Nephron (organoid): ENCODE data around the gene TRIM6.

Experiments
- H3K27ac Mint-ChIP-seq, 3 experiments: 2 replicates each; pipeline ENCODE4 v1.8.0; 2020; ENCODE audit warnings: mixed read lengths in 3 of 3, mild to moderate bottlenecking in 2 of 3, moderate library complexity in 1 of 3
- H3K27me3 Mint-ChIP-seq: 2 replicates; pipeline ENCODE4 v1.8.0; 2021; ENCODE audit warnings: low read depth, mild to moderate bottlenecking, moderate library complexity, mixed read lengths
- H3K36me3 Mint-ChIP-seq: 2 replicates; pipeline ENCODE4 v1.8.0; 2020; ENCODE audit warnings: low read depth, mixed read lengths
- H3K4me1 Mint-ChIP-seq: 2 replicates; pipeline ENCODE4 v1.8.0; 2020; ENCODE audit warnings: mixed read lengths
- H3K4me3 Mint-ChIP-seq, 3 experiments: 2 replicates each; pipeline ENCODE4 v1.8.0; 2020; ENCODE audit warnings: mild to moderate bottlenecking in 3 of 3, mixed read lengths in 3 of 3, moderate library complexity in 2 of 3
- H3K9me3 Mint-ChIP-seq: 2 replicates; pipeline ENCODE4 v1.8.0; 2020; ENCODE audit warnings: mixed read lengths
- TF ChIP-seq, protein P1 (sequence below), 3 experiments: fragments of 200-600 bp; sonication (generic); IDR thresholded peaks; one replicate each; pipeline ENCODE4 v1.5.0; 2021; ENCODE audit warnings: antibody characterized with exemption in 3 of 3; ENCODE audit not compliant: unreplicated experiment in 3 of 3

Gene TRIM6

DNA sequence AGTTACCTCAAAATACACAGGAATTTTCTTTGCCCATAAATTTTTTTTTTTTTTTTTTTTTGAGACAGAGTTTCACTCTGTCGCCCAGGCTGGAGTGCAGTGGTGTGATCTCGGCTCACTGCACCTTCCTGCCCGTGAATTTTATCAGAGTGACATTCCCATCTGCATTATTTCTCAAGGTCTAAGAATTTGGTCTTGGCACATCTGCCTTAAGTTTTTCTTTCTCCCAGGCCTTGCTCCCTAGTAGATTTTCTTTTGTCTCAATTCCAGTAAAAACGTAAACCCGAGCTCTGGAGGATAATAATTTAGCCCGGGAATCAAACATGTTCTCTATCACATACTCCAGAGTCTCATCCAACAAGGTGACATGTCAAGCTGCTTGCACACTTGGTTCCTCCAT, 12.4 kb downstream of the TRIM6 start:
- Mint-ChIP-seq H3K27me3 (no peaks in the 10 kb centered on the region), H3K9me3 (no peaks in the 10 kb centered on the region), H3K36me3 (peaks cover 63% of the 10 kb centered on the region), H3K4me1 (no peaks in the 10 kb centered on the region), H3K4me3 (no peak overlapping the region), H3K27ac (peak overlapping the region in 1 of 3 experiments; percentile 69)
- TF ChIP-seq, protein P1, sequence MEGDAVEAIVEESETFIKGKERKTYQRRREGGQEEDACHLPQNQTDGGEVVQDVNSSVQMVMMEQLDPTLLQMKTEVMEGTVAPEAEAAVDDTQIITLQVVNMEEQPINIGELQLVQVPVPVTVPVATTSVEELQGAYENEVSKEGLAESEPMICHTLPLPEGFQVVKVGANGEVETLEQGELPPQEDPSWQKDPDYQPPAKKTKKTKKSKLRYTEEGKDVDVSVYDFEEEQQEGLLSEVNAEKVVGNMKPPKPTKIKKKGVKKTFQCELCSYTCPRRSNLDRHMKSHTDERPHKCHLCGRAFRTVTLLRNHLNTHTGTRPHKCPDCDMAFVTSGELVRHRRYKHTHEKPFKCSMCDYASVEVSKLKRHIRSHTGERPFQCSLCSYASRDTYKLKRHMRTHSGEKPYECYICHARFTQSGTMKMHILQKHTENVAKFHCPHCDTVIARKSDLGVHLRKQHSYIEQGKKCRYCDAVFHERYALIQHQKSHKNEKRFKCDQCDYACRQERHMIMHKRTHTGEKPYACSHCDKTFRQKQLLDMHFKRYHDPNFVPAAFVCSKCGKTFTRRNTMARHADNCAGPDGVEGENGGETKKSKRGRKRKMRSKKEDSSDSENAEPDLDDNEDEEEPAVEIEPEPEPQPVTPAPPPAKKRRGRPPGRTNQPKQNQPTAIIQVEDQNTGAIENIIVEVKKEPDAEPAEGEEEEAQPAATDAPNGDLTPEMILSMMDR (IDR thresholded peaks at IDR 0.05; ENCODE audit: unreplicated experiment in 3 of 3): no peak

GRCh38 chr11:5610446-5610845, 14.0 kb downstream of the TRIM6 start:
- Mint-ChIP-seq H3K27me3 (no peaks in the 10 kb centered on the region), H3K4me1 (no peaks in the 10 kb centered on the region), H3K27ac (no peak overlapping the region), H3K36me3 (peaks cover 50% of the 10 kb centered on the region), H3K4me3 (no peak overlapping the region), H3K9me3 (no peaks in the 10 kb centered on the region)
- TF ChIP-seq, protein P1 (IDR thresholded peaks at IDR 0.05; ENCODE audit: unreplicated experiment in 3 of 3): no peak

DNA sequence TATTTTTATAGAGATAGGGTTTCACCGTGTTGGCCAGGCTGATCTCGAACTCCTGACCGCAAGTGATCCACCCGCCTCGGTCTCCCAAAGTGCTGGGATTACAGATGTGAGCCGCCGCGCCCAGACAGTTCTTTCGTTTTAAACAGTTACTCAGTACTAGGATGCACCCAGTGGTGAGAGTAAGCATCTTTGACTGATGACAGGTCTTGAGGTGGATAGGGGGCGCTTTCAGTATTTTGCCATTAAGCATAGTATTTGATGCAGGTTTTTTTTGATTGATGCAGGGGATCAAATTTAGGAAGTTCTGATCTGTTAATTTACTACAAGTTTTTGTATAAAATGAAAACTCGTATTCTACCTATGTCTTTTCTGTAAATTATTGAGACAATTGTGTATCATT, 15.2 kb downstream of the TRIM6 start:
- TF ChIP-seq, protein P1 (IDR thresholded peaks at IDR 0.05; ENCODE audit: unreplicated experiment in 3 of 3): no peak
- Mint-ChIP-seq H3K9me3 (no peaks in the 10 kb centered on the region), H3K27ac (no peak overlapping the region), H3K27me3 (no peaks in the 10 kb centered on the region), H3K36me3 (peaks cover 39% of the 10 kb centered on the region), H3K4me3 (no peak overlapping the region), H3K4me1 (no peaks in the 10 kb centered on the region)

DNA sequence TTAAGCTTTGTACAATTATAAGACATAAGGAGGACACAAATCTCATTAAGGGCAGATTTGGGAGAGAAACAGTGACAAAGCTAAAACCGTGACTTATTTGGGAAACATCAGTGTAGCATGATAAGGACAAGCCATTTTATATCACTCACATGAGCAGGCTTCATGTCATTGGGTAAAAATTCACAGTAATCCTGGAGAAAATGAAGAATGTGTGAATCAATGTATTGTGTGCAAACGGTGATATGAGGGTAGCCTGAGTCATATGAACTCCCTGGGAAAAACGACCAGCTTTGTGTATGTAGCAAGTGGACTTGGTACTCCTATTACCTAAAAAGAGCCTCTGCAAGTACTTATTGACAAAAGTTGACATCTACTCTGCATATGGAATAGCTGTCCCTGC, 22.4 kb downstream of the TRIM6 start:
- H3K36me3 Mint-ChIP-seq: no peaks in the 10 kb centered on the region
- H3K27me3 Mint-ChIP-seq: no peaks in the 10 kb centered on the region
- H3K27ac Mint-ChIP-seq: no peak overlapping the region
- H3K4me1 Mint-ChIP-seq: no peaks in the 10 kb centered on the region
- H3K9me3 Mint-ChIP-seq: no peaks in the 10 kb centered on the region
- TF ChIP-seq, protein P1 (IDR thresholded peaks at IDR 0.05; ENCODE audit: unreplicated experiment in 3 of 3): no peak
- H3K4me3 Mint-ChIP-seq: no peak overlapping the region

DNA sequence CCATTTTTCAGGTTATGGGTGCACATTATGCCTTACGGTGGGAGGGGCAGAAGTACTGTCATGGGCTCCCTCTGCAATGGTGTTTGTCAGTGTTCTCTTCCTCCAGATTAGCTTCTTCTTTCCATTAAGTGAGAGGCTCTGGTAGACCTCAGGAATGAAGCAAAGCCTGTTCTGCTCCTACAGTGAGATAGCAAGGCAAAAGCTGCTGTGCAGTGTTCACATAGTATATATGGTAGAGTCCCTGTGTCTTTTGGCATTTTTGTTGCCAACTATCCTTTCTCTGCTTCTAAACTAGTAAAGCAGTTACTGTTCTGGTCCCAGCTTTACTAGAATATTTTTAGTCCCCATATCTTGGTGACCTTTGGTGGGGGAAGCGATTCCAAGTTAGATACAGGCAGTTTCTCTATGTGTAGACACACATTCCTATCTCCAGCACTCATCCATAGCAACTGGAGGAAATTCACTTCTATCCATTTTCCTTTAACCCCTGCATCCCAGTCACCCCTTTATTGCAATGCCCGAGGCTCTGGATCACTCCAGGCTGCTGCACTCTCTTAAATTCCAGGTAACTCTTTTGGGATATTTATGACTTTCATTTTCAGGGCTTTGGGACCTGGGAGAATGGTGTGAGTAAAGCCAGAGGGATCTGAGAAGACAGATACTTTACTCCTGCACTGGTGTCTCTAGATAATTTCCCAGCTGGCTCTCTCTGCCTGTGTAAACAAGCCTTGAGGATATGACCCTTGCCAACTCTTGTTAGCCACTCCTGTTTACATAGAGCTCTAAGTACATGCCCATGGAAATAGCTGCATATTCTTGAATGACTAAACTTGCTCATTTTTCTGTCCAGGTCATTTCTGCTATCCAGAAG, 24.4 kb downstream of the TRIM6 start:
- TF ChIP-seq, protein P1 (IDR thresholded peaks at IDR 0.05; ENCODE audit: unreplicated experiment in 3 of 3): no peak
- Mint-ChIP-seq H3K27me3 (no peaks in the 10 kb centered on the region), H3K9me3 (no peaks in the 10 kb centered on the region), H3K36me3 (no peaks in the 10 kb centered on the region), H3K4me3 (no peak overlapping the region), H3K4me1 (peaks cover 6% of the 10 kb centered on the region), H3K27ac (peak overlapping the region in 2 of 3 experiments; percentile 4 to 24)

DNA sequence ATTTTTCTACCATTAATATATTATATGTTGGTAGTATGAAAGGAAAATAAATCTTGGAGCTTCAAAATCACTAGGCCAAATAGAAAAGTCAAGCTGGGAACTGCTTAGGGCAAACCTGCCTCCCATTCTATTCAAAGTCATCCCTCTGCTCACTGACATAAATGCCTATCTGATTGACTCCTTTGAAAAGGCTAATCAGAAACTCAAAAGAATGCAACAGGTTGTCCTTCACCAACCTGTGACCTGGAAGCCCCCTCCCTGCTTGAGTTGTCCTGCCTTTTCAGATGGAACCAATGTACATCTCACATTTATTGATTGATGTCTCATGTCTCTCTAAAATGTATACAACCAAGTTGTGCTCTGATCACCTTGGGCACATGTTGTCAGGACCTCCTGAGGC, 25.1 kb downstream of the TRIM6 start:
- Mint-ChIP-seq H3K4me1 (peaks cover 9% of the 10 kb centered on the region), H3K9me3 (no peaks in the 10 kb centered on the region)

More for the DNA sequence above, 25.1 kb downstream of the TRIM6 start:
- H3K27ac Mint-ChIP-seq: no peak overlapping the region
- TF ChIP-seq, protein P1 (IDR thresholded peaks at IDR 0.05; ENCODE audit: unreplicated experiment in 3 of 3): no peak
- no peak overlapping the region for H3K4me3 Mint-ChIP-seq
- H3K27me3 Mint-ChIP-seq: no peaks in the 10 kb centered on the region
- no peaks in the 10 kb centered on the region for H3K36me3 Mint-ChIP-seq
